GM23248 (cell line): ENCODE measurements around the gene PMAIP1. TPM values are rescaled to one million over a fixed set of nuclear protein-coding genes. Genes with fewer than 3 reads are reported as not detected.

ENCODE experiments used
- DNase-seq: peaks from one replicate; pipeline ENCODE4 v3.0.0-alpha.2; 2015
- H2AFZ ChIP-seq: fragments of 200-600 bp; sonication (generic); 2 replicates; pipeline ENCODE4 v1.6.1; 2016; ENCODE audit warnings: antibody characterized with exemption
- H3F3A ChIP-seq: fragments of 200-600 bp; sonication (generic); 2 replicates; pipeline ENCODE4 v1.6.1; 2016; ENCODE audit warnings: mild to moderate bottlenecking, antibody characterized with exemption, mixed run types; ENCODE audit not compliant: insufficient read depth
- H3K27ac ChIP-seq: fragments of 200-600 bp; sonication (generic); 2 replicates; pipeline ENCODE4 v1.5.1; 2016; ENCODE audit warnings: mild to moderate bottlenecking
- H3K27me3 ChIP-seq: fragments of 200-600 bp; sonication (generic); replicated peaks from 2 replicates; pipeline ENCODE4 v1.6.1; 2016; ENCODE audit warnings: mild to moderate bottlenecking; ENCODE audit not compliant: insufficient read depth
- H3K36me3 ChIP-seq: fragments of 200-600 bp; sonication (generic); 2 replicates; pipeline ENCODE4 v1.6.1; 2016; ENCODE audit warnings: low read depth, mild to moderate bottlenecking
- H3K4me1 ChIP-seq: fragments of 200-600 bp; sonication (generic); 2 replicates; pipeline ENCODE4 v1.6.1; 2016; ENCODE audit warnings: mild to moderate bottlenecking; ENCODE audit not compliant: insufficient read depth
- H3K4me2 ChIP-seq: fragments of 200-600 bp; sonication (generic); one replicate; pipeline ENCODE4 v1.6.1; 2016; ENCODE audit warnings: mild to moderate bottlenecking; ENCODE audit not compliant: unreplicated experiment
- H3K4me3 ChIP-seq: fragments of 200-600 bp; sonication (generic); 2 replicates; pipeline ENCODE4 v1.5.1; 2016; ENCODE audit warnings: mild to moderate bottlenecking
- H3K79me2 ChIP-seq: fragments of 200-600 bp; sonication (generic); 2 replicates; pipeline ENCODE4 v1.6.1; 2016; ENCODE audit warnings: mild to moderate bottlenecking; ENCODE audit not compliant: insufficient read depth
- H3K9ac ChIP-seq: fragments of 200-600 bp; sonication (generic); 2 replicates; pipeline ENCODE4 v1.6.1; 2016; ENCODE audit warnings: mild to moderate bottlenecking
- H3K9me2 ChIP-seq: fragments of 200-600 bp; sonication (generic); 2 replicates; pipeline ENCODE4 v1.6.1; 2016; ENCODE audit warnings: mixed run types, mild to moderate bottlenecking, moderate library complexity; ENCODE audit not compliant: insufficient read depth
- H3K9me3 ChIP-seq: fragments of 200-600 bp; sonication (generic); one replicate; pipeline ENCODE4 v1.6.1; 2017; ENCODE audit warnings: low read depth
- H4K20me1 ChIP-seq: fragments of 200-600 bp; sonication (generic); 2 replicates; pipeline ENCODE4 v1.6.0; 2016; ENCODE audit not compliant: insufficient read depth
- EZH2 ChIP-seq: fragments of 200-600 bp; sonication (generic); IDR thresholded peaks from 2 replicates; pipeline ENCODE4 v1.6.1; 2018; ENCODE audit warnings: antibody characterized with exemption, mild to moderate bottlenecking; ENCODE audit not compliant: insufficient read depth, poor library complexity, severe bottlenecking
- EZH2phosphoT487 ChIP-seq: fragments of 200-600 bp; sonication (generic); IDR thresholded peaks from 2 replicates; pipeline ENCODE4 v1.6.1; 2018; ENCODE audit warnings: antibody characterized with exemption, moderate library complexity, mild to moderate bottlenecking, low read depth; ENCODE audit not compliant: insufficient read depth
- WGBS, 2 experiments: methylation state at CpG; one replicate each; pipeline ENCODE4 v1.1.6; 2015 to 2017; ENCODE audit warnings: low lambda C conversion rate in 2 of 2, low coverage in 1 of 2; ENCODE audit errors: missing lambda C conversion rate in 2 of 2; 5-methylcytosine and 5-hydroxymethylcytosine counted together
- in situ Hi-C: fragments of 300-500 bp; cut with MboI; formaldehyde crosslinking; loops from 2 replicates; pipeline ENCODE4 v1.15.0; 2020
- polyA plus RNA-seq: library from polyadenylated mRNA; unstranded; fragments of >200 nt; fragmentation: Nextera tagmentation; extraction: Ambion mirVana; gene quantifications from 2 replicates; pipeline ENCODE4 v1.2.1, GENCODE V29; 2016
- total RNA-seq: library from RNA; depleted of rRNA; stranded (reverse); fragments of >200 nt; shearing (Covaris generic); gene quantifications from 2 replicates; pipeline ENCODE4 v1.2.3, GENCODE V29; 2014

Gene PMAIP1
- total and polyA plus RNA-seq, 2 experiments from 2014 or later, result 5.3 to 7.5 TPM

- no peaks in the 10 kb centered on the region for H4K20me1 ChIP-seq
- no peak overlapping the region for H3K27ac ChIP-seq
- 72 to 76% methylated on average over 7 of the region's 7 CpGs for WGBS, 2 experiments
- TF ChIP-seq EZH2, result no peak
- TF ChIP-seq EZH2phosphoT487, result no peak
- H3K79me2 ChIP-seq, result no peaks in the 10 kb centered on the region
- H3K4me1 ChIP-seq, result no peaks in the 10 kb centered on the region
- H3K9ac ChIP-seq, result no peak overlapping the region
- no peak overlapping the region for H3K4me3 ChIP-seq
- H2AFZ ChIP-seq, result no peak overlapping the region
- H3K4me2 ChIP-seq, result no peak overlapping the region
- in situ Hi-C loops, result no loop called here
- H3K27me3 ChIP-seq, result no peaks in the 10 kb centered on the region
- DNase-seq, result peak; percentile 58
- no peaks in the 10 kb centered on the region for H3F3A ChIP-seq
- H3K9me3 ChIP-seq, result no peaks in the 10 kb centered on the region
- H3K9me2 ChIP-seq, result no peaks in the 10 kb centered on the region
- no peaks in the 10 kb centered on the region for H3K36me3 ChIP-seq
Measured at GRCh38 chr18:59929621-59930295, 30.0 kb downstream of the PMAIP1 start.

DNA sequence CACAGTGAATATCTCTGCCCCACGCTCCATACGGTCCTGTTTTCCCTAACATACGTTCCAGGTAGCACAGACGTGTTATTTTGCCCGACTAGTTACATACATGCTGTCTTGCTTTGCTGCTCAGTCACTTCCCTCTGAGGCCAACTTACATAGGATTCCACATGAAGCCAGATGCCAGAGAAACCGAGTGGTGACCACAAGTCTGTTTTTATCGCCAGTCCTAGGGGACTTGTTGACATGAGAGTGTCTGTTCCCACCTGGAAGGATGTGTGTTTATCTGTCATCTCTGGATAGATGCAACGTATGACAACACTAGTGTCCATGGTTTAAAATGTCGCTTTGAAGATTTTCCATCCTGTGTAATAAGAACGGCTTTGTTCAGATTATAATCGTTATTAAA, 32.6 kb downstream of the PMAIP1 start:
- Histone ChIP-seq H3K36me3 (no peaks in the 10 kb centered on the region), H3K27me3 (no peaks in the 10 kb centered on the region), H3K4me3 (no peak overlapping the region), H3K4me2 (no peak overlapping the region), H3F3A (no peaks in the 10 kb centered on the region), H3K4me1 (no peaks in the 10 kb centered on the region), H2AFZ (no peak overlapping the region), H3K79me2 (no peaks in the 10 kb centered on the region), H4K20me1 (no peaks in the 10 kb centered on the region), H3K27ac (no peak overlapping the region), H3K9ac (no peak overlapping the region), H3K9me2 (no peaks in the 10 kb centered on the region), H3K9me3 (no peaks in the 10 kb centered on the region)
- in situ Hi-C loops, result no loop called here
- TF ChIP-seq EZH2phosphoT487, result no peak
- no peak for TF ChIP-seq EZH2
- WGBS, 2 experiments, result 85 to 86% methylated on average over 11 of the region's 11 CpGs
- DNase-seq, result no peak

DNA sequence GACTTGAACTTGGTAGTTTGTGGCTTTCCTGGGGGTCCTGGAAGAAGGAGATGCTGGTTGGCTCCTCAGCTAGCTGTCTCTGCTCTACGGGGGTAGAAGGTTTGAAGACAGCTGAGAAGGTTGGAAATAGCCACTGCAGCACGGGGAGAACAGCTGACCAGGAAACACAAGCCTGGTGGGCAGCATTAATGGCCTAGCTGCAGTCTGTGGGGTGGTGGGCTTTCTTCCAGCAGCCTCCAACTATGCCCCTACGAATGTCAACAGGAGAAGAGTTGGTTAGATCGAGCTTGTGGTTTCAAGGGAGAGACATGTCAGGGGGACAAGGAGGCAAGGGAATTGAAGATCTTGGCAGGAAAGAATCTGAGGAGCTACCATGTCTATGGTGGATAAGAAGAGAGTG, 38.9 kb downstream of the PMAIP1 start:
- in situ Hi-C loops, result no loop called here
- Histone ChIP-seq H3K9me2 (no peaks in the 10 kb centered on the region), H4K20me1 (no peaks in the 10 kb centered on the region), H3K9ac (no peak overlapping the region), H3K4me2 (no peak overlapping the region), H3K79me2 (no peaks in the 10 kb centered on the region), H3K27ac (no peak overlapping the region), H3K9me3 (no peaks in the 10 kb centered on the region), H3F3A (no peaks in the 10 kb centered on the region), H2AFZ (no peak overlapping the region), H3K4me3 (no peak overlapping the region), H3K4me1 (no peaks in the 10 kb centered on the region), H3K27me3 (no peaks in the 10 kb centered on the region), H3K36me3 (no peaks in the 10 kb centered on the region)
- WGBS, 2 experiments, result 55 to 68% methylated on average over 4 of the region's 4 CpGs
- no peak for DNase-seq
- TF ChIP-seq EZH2 (no peak), EZH2phosphoT487 (no peak)

DNA sequence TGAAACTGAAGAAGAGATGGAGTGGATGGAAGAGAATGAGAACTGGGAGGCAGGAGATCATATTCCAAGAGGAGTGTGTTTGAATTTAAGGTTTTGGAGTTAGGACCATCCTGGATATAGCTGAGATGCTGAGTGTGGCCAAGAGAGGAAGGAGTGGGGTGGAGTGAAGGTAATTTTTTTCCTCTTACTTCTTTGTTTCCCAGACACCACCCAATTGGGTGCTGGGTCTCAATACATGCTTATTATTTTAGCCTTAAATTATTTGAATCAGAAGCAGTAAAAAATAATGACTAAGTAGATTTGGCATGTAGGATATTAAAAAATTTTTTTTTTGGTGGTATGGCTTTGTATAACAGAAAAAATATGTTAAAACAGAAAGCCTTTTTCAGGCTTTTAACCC, 39.3 kb downstream of the PMAIP1 start:
- Histone ChIP-seq H3K27ac (no peak overlapping the region), H2AFZ (no peak overlapping the region), H3K9me3 (no peaks in the 10 kb centered on the region), H3K9ac (no peak overlapping the region), H3K36me3 (no peaks in the 10 kb centered on the region), H3K4me3 (no peak overlapping the region), H3K27me3 (no peaks in the 10 kb centered on the region), H3K4me2 (no peak overlapping the region), H3F3A (no peaks in the 10 kb centered on the region), H3K79me2 (no peaks in the 10 kb centered on the region), H3K4me1 (no peaks in the 10 kb centered on the region), H4K20me1 (no peaks in the 10 kb centered on the region), H3K9me2 (no peaks in the 10 kb centered on the region)
- no peak for TF ChIP-seq EZH2
- no peak for TF ChIP-seq EZH2phosphoT487
- no peak for DNase-seq
- in situ Hi-C loops, result no loop called here

DNA sequence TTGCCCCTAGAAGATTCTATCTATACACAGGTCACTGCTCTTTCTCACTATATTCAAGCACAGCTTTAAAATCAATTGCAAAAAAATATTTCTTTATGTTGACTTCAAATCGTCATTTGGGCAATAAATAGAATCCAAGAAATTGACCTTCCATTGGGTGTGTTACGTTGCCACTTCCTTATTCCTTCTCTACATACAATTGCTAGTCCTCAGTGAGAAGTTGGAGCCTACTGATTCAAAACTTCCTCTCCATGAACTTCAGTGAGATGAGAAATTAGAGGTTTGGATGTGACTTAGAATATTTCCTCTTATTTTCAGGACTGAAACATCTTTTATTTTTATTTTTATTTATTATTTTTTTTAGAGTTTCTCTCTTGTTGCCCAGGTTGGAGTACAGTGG, 40.3 kb downstream of the PMAIP1 start:
- Histone ChIP-seq H2AFZ (no peak overlapping the region), H3F3A (no peaks in the 10 kb centered on the region), H3K79me2 (no peaks in the 10 kb centered on the region), H3K27ac (no peak overlapping the region), H3K27me3 (no peaks in the 10 kb centered on the region), H3K4me3 (no peak overlapping the region), H3K9me2 (no peaks in the 10 kb centered on the region), H3K4me1 (no peaks in the 10 kb centered on the region), H3K4me2 (no peak overlapping the region), H4K20me1 (no peaks in the 10 kb centered on the region), H3K9me3 (no peaks in the 10 kb centered on the region), H3K36me3 (no peaks in the 10 kb centered on the region), H3K9ac (no peak overlapping the region)
- WGBS, 2 experiments, result 59 to 63% methylated on average over 2 of the region's 2 CpGs
- in situ Hi-C loops, result no loop called here
- DNase-seq, result no peak
- no peak for TF ChIP-seq EZH2
- no peak for TF ChIP-seq EZH2phosphoT487
